BE2C (cell line): ENCODE measurements around the gene ALDH3A2.
"Not testable (repeated sequence)": the region's sequence is repeated elsewhere in the genome, so short reads cannot be mapped to it uniquely, and the experiment has no call there.

Experiments used
- DNase-seq: peaks from one replicate; pipeline ENCODE4 v3.0.0-alpha.2; 2020
- H3K27me3 ChIP-seq: fragments of 250-450 bp; sonication (Bioruptor Pico); 2 replicates; pipeline ENCODE4 v1.5.1; 2020; ENCODE audit warnings: mild to moderate bottlenecking
- H3K36me3 ChIP-seq: fragments of 250-450 bp; sonication (Bioruptor Pico); 2 replicates; pipeline ENCODE4 v1.5.1; 2020; ENCODE audit warnings: mild to moderate bottlenecking
- H3K4me1 ChIP-seq: fragments of 250-450 bp; sonication (Bioruptor Pico); 2 replicates; pipeline ENCODE4 v1.5.1; 2020
- H3K4me3 ChIP-seq: 2 replicates; pipeline ENCODE4 v1.5.1; 2011; ENCODE audit warnings: low read depth, low read length
- H3K9me3 ChIP-seq: fragments of 250-450 bp; sonication (Bioruptor Pico); 2 replicates; pipeline ENCODE4 v1.5.1; 2020
- CTCF ChIP-seq: IDR thresholded peaks from 2 replicates; pipeline ENCODE4 v1.5.1; 2012; ENCODE audit warnings: mild to moderate bottlenecking, low read depth, low read length

Gene ALDH3A2

GRCh38 chr17:19678581-19679453, 30.3 kb downstream of the ALDH3A2 start:
- no peaks in the 10 kb centered on the region for H3K27me3 ChIP-seq
- DNase-seq, result no peak
- no peaks in the 10 kb centered on the region for H3K9me3 ChIP-seq
- no peak for TF ChIP-seq CTCF
- H3K36me3 ChIP-seq, result no peaks in the 10 kb centered on the region
- no peak overlapping the region for H3K4me3 ChIP-seq
- no peaks in the 10 kb centered on the region for H3K4me1 ChIP-seq

GRCh38 chr17:19683117-19683516, 34.6 kb downstream of the ALDH3A2 start:
- Histone ChIP-seq H3K36me3 (no peaks in the 10 kb centered on the region), H3K9me3 (no peaks in the 10 kb centered on the region), H3K27me3 (no peaks in the 10 kb centered on the region), H3K4me1 (no peaks in the 10 kb centered on the region), H3K4me3 (no peak overlapping the region)
- no peak for TF ChIP-seq CTCF
- no peak for DNase-seq

GRCh38 chr17:19684909-19685580, 36.5 kb downstream of the ALDH3A2 start:
- not testable (repeated sequence) for H3K36me3 ChIP-seq, H3K4me3 ChIP-seq, DNase-seq, H3K4me1 ChIP-seq, H3K27me3 ChIP-seq, H3K9me3 ChIP-seq

GRCh38 chr17:19686400-19687090, 38.0 kb downstream of the ALDH3A2 start:
- TF ChIP-seq CTCF, result no peak
- H3K27me3 ChIP-seq, result no peaks in the 10 kb centered on the region
- H3K9me3 ChIP-seq, result no peaks in the 10 kb centered on the region
- H3K4me1 ChIP-seq, result no peaks in the 10 kb centered on the region
- no peak overlapping the region for H3K4me3 ChIP-seq
- no peaks in the 10 kb centered on the region for H3K36me3 ChIP-seq
- no peak for DNase-seq

- Histone ChIP-seq H3K4me3 (no peak overlapping the region), H3K27me3 (no peaks in the 10 kb centered on the region), H3K9me3 (no peaks in the 10 kb centered on the region), H3K4me1 (no peaks in the 10 kb centered on the region), H3K36me3 (no peaks in the 10 kb centered on the region)
- DNase-seq, result no peak
- no peak for TF ChIP-seq CTCF
Measured at GRCh38 chr17:19702217-19702641, 53.7 kb downstream of the ALDH3A2 start.

GRCh38 chr17:19703106-19703827, 54.7 kb downstream of the ALDH3A2 start:
- DNase-seq, result no peak
- H3K4me3 ChIP-seq, result no peak overlapping the region
- H3K27me3 ChIP-seq, result no peaks in the 10 kb centered on the region
- H3K36me3 ChIP-seq, result no peaks in the 10 kb centered on the region
- H3K9me3 ChIP-seq, result no peaks in the 10 kb centered on the region
- no peaks in the 10 kb centered on the region for H3K4me1 ChIP-seq
- TF ChIP-seq CTCF, result no peak
